H4 (cell line): ENCODE data around the gene ZBED1. TPM values are rescaled to one million over a fixed set of nuclear protein-coding genes. Genes with fewer than 3 reads are reported as not detected.
"Not testable (repeated sequence)": the region's sequence is repeated elsewhere in the genome, so short reads cannot be mapped to it uniquely, and the experiment has no call there.

Source experiments
- DNase-seq: peaks from one replicate; pipeline ENCODE4 v3.0.0-alpha.2; 2015; ENCODE audit warnings: low spot score
- total RNA-seq: library from RNA; depleted of rRNA; stranded (reverse); fragments of >200 nt; shearing (Covaris generic); gene quantifications from 2 replicates; pipeline ENCODE4 v1.2.3, GENCODE V29; 2014

ZBED1 gene
- total RNA-seq, 1 experiment from 2014 or later = 27.3 TPM

DNA sequence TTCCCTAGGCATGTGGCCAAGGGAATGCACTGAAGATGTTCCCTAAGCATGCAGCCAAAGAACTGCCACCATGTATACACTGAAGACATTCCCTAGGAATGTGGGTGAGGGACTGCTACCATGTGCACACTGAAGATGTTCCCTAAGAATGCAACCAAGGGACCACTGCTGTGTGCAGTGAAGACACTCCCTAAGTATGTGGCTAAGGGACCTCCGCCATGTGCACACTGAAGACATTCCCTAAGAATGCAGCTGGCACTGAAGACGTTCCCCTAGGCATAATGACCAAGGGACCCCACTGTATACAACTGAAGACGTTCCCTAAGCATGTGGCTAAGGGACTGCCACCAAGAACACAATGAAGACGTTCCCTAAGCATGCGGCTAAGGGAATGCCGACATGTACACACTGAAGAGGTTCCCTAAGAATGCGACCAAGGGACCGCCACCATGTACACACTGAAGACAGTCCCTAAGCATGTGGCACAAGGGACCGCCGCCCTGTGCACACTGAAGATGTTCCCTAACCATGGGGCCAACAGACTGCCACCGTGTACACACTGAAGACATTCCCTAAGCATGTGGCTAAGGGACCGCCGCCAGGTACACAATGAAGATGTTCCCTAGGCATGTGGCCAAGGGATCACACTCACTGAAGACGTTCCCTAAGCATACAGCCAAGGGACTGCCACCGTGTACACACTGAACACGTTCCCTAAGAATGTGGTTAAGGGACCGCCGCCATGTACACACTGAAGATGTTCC lies 25.6 kb downstream of the ZBED1 start:
- DNase-seq = no peak

GRCh38 chrX:2474280-2474962 lies 26.4 kb downstream of the ZBED1 start:
- no peak for DNase-seq

DNA sequence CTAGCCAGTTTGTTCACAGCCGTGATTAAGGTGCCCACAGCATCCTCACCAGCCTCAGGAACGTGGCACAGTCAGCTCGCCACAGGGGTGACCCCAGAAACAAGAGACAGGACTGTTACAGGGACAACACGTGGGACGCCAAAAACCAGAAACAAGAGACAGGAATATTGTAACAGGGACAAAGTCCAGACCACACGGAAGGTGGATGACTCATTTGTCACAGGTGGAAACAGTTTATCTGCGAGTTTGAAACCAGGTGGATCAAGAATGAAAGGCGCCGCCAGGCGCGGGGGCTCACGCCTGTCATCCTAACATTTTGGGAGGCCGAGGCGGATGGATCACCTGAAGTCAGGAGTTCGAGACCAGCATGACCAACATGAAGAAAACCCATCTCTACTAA lies 27.7 kb downstream of the ZBED1 start:
- not testable (repeated sequence) for DNase-seq

- no peak for DNase-seq
These were observed 29.1 kb downstream of the ZBED1 start for GRCh38 chrX:2471641-2472040.

DNA sequence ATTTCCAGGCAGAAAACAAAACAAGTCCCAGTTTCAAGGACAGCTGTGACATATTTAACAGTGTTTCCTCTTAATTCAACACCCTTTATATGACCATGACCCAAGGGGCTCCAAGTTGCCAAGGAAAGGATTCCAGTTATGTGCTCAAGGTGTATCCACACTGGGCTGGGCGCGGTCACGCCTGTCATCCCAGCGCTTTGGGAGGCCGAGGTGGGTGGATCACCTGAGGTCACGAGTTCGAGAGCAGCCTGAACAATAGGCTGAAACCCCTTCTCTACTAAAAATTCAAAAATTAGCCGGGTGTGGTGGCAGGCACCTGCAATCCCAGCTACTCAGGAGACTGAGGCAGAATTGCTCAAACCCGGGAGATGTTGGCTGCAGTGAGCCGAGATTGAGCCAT lies 29.6 kb downstream of the ZBED1 start:
- DNase-seq = not testable (repeated sequence)

GRCh38 chrX:2469852-2470251 lies 30.9 kb downstream of the ZBED1 start:
- DNase-seq = not testable (repeated sequence)

GRCh38 chrX:2469196-2469685 lies 31.5 kb downstream of the ZBED1 start:
- no peak for DNase-seq

- no peak for DNase-seq
These were observed 32.2 kb downstream of the ZBED1 start for GRCh38 chrX:2468261-2469195.

DNA sequence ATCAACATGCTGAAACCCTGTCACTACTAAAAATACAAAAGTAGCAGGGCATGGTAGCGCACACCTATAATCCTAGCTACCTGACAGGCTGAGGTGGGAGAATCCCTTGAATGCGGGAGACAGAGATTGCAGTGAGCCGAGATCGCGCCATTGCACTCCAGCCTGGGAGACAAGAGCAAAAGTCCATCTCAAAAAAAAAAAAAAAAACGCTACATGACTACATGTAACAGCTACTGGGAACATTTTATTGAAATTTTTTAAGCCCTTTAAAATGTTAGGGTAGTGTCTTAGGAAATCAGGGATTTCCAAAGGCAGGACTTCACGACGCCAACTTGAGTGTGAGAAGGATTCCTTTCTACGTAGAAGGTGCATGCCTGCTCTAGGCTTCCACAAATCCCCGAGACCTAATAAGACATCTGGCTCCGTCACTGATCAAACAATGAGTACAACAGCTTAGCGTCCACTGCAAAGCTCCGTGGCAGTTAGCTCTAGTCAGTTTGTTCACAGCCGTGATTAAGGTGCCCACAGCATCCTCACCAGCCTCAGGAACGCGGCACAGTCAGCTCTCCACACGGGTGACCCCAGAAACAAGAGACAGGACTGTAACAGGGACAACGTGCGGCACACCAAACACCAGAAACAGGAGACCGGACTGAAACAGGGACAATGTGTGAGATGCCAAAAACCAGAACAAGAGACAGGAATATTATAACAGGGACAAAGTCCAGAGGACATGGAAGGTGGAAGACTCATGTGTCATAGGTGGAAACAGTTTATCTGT lies 33.7 kb downstream of the ZBED1 start:
- DNase-seq = no peak

DNA sequence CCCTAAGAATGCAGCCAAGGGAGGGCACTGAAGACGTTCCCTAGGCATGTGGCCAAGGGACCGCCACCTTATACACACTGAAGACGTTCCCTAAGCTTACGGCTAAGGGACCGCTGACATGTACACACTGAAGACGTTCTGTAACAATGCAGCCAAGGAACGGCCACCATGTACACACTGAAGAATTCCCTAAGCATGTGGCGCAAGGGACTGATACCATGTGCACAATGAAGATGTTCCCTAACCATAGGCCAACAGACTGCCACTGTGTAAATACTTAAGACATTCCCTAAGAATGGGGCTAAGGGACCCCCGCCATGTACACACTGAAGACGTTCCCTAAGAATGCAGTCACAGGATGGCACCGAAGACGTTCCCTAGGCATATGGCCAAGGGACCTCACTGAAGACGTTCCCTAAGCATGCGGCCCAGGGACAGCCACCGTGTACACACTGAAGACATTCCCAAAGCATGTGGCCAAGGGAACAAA lies 36.1 kb downstream of the ZBED1 start:
- no peak for DNase-seq

DNA sequence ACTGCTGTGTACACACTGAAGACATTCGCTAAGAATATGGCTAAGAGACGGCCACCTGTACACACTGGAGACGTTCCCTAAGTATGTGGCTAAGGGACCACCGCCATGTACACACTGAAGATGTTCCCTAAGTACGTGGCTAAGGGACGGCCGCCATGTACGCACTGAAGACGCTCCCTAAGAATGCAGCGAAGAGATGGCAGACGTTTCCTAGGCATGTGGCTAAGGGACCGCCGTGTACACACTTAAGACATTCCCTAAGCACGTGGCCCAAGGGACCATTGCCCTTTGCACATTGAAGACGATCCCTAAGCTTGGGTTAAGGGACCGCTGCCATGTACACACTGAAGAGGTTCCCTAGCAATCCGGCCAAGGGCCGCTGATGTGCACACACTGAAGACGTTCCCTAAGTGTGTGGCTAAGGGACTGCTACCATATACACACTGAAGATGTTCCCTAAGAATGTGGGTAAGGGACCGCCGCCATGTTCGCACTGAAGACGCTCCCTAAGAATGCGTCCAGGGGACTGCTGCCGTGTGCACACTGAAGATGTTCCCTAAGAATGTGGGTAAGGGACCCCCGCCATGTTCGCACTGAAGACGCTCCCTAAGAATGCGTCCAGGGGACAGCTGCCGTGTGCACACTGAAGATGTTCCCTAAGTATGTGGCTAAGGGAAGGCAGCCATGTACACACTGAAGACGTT lies 36.7 kb downstream of the ZBED1 start:
- no peak for DNase-seq

GRCh38 chrX:2463481-2463880 lies 37.3 kb downstream of the ZBED1 start:
- not testable (repeated sequence) for DNase-seq

DNA sequence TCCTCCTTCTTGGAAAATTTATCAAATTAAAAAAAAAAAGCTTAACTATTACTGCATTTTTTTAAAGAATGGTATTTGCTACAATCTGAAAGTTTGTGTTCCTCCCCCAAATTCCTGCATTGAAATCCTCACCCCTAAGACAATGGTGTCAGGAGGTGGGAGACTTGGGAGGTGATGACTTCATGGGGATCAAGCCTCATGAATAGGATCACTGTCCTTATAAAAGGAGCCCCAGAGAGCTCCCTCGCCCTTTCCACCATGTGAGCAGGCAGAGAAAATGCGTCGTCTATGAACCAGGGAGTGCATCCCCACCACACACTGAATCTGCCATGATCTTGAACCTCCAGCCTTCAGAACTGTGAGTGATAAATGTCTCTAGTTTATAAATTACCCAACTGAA lies 38.0 kb downstream of the ZBED1 start:
- DNase-seq = no peak

GRCh38 chrX:2462074-2462473 lies 38.7 kb downstream of the ZBED1 start:
- DNase-seq = no peak

DNA sequence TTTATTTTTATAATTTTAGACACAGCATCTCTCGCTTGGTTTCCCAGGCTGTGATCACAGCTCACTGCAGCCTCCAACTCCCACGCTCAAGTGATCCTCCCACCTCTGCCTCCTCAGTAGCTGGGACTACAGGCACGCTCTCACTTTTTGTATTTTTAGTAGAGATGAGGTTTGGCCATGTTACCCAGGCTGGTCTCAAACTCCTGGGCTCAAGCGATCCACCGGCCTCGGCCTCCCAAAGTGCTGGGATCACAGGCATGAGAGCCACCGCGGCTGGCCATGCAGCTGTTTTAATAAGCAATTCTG lies 39.1 kb downstream of the ZBED1 start:
- no peak for DNase-seq

GRCh38 chrX:2460821-2461710 lies 39.7 kb downstream of the ZBED1 start:
- DNase-seq = not testable (repeated sequence)

GRCh38 chrX:2460048-2460447 lies 40.7 kb downstream of the ZBED1 start:
- not testable (repeated sequence) for DNase-seq

DNA sequence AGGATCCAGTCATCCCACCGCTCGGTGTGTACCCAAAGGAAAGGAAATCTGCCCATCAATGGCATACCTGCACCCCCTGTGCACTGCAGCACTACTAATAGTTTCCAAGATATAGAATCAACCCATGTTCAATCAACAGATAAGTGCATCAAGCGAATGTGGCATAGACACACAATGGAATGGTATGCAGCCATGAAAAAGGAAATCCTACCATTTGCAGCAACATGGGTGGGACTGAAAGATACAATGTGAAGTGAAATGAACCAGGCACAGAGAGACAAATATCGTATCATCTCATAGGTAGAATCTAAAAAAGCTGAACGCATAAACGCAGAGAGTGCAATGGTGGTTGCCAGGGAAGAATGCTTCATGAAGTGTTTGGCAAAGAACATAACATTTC lies 42.5 kb downstream of the ZBED1 start:
- no peak for DNase-seq

GRCh38 chrX:2457289-2458133 lies 43.3 kb downstream of the ZBED1 start:
- DNase-seq = no peak
